Ishikawa (cell line): ENCODE results near the gene BLOC1S6.
A peak's percentile ranks its signal among the peaks of the same experiment; 100 is the strongest.

ENCODE experiments used
- CEBPB ChIP-seq: IDR thresholded peaks from 2 replicates; pipeline ENCODE4 v1.6.1; 2012
- CREB1 ChIP-seq: IDR thresholded peaks from 2 replicates; pipeline ENCODE4 v1.6.1; 2012; ENCODE audit warnings: low read depth
- EP300 ChIP-seq: IDR thresholded peaks from 2 replicates; pipeline ENCODE4 v1.6.1; 2012; ENCODE audit warnings: borderline replicate concordance
- FOXM1 ChIP-seq: IDR thresholded peaks from 2 replicates; pipeline ENCODE4 v1.6.1; 2012; ENCODE audit warnings: low read depth, borderline replicate concordance
- MAX ChIP-seq: IDR thresholded peaks from 2 replicates; pipeline ENCODE4 v1.6.1; 2012
- NFIC ChIP-seq: IDR thresholded peaks from 2 replicates; pipeline ENCODE4 v1.6.1; 2012
- RAD21 ChIP-seq: IDR thresholded peaks from 2 replicates; pipeline ENCODE4 v1.6.1; 2012; ENCODE audit warnings: low read depth
- REST ChIP-seq: IDR thresholded peaks from 2 replicates; pipeline ENCODE4 v1.6.1; 2012; ENCODE audit warnings: low read depth, mild to moderate bottlenecking
- TAF1 ChIP-seq: IDR thresholded peaks from 2 replicates; pipeline ENCODE4 v1.6.1; 2012; ENCODE audit warnings: low read depth, mild to moderate bottlenecking
- TCF12 ChIP-seq: IDR thresholded peaks from 2 replicates; pipeline ENCODE4 v1.6.1; 2012; ENCODE audit warnings: low read depth
- TEAD4 ChIP-seq: IDR thresholded peaks from 2 replicates; pipeline ENCODE4 v1.6.1; 2012
- USF1 ChIP-seq: IDR thresholded peaks from 2 replicates; pipeline ENCODE4 v1.6.1; 2012
- YY1 ChIP-seq: IDR thresholded peaks from 2 replicates; pipeline ENCODE4 v1.6.1; 2012; ENCODE audit warnings: low read depth
- ZBTB7A ChIP-seq: IDR thresholded peaks from 2 replicates; pipeline ENCODE4 v1.6.1; 2012; ENCODE audit warnings: low read depth

Gene BLOC1S6

GRCh38 chr15:45640616-45641015 is 53.4 kb downstream of the BLOC1S6 start:
- no peak for TF ChIP-seq ZBTB7A
- TF ChIP-seq CEBPB = no peak
- TF ChIP-seq TAF1 = no peak
- no peak for TF ChIP-seq NFIC
- TF ChIP-seq FOXM1 = no peak
- no peak for TF ChIP-seq REST
- TF ChIP-seq EP300 = no peak
- TF ChIP-seq MAX = no peak
- no peak for TF ChIP-seq RAD21
- no peak for TF ChIP-seq USF1
- TF ChIP-seq YY1 = no peak
- no peak for TF ChIP-seq TEAD4
- TF ChIP-seq CREB1 = no peak
- TF ChIP-seq TCF12 = no peak

- TF ChIP-seq CEBPB (no peak), YY1 (no peak), USF1 (no peak), TCF12 (no peak), TEAD4 (no peak), TAF1 (no peak)
These were observed 54.2 kb downstream of the BLOC1S6 start for GRCh38 chr15:45641374-45641781.

GRCh38 chr15:45641999-45642932 is 55.1 kb downstream of the BLOC1S6 start:
- TF ChIP-seq TCF12 (no peak), RAD21 (no peak)

GRCh38 chr15:45644437-45644836 is 57.3 kb downstream of the BLOC1S6 start:
- TF ChIP-seq YY1 (no peak), TAF1 (no peak)

- peak; percentile 46; the same call in 1 of the 2 replicates for TF ChIP-seq CEBPB
- TF ChIP-seq REST = no peak
These were observed 58.1 kb downstream of the BLOC1S6 start for GRCh38 chr15:45645026-45645980.

- TF ChIP-seq REST (no peak), TCF12 (no peak), EP300 (no peak), YY1 (no peak)
These were observed 59.0 kb downstream of the BLOC1S6 start for GRCh38 chr15:45646220-45646619.
